ENCODE measurements around the gene IVD. TPM values are rescaled to one million over a fixed set of nuclear protein-coding genes. Genes with fewer than 3 reads are reported as not detected.

The IVD gene
- total RNA-seq, 1 donor from 2014 or later = 44.3 TPM

GRCh38 chr15:40367686-40368611 lies 37.6 kb upstream of the IVD start:
- no peak overlapping the region for H3K27ac Mint-ChIP-seq (ENCODE audit: unreplicated experiment)
- peaks cover 4% of the 10 kb centered on the region for H3K4me1 Mint-ChIP-seq (ENCODE audit: low read depth, unreplicated experiment)
- H3K36me3 Mint-ChIP-seq (ENCODE audit: unreplicated experiment) = peaks cover 4% of the 10 kb centered on the region
- peak; percentile 89 for DNase-seq
- H3K4me3 Mint-ChIP-seq (ENCODE audit: unreplicated experiment) = no peak overlapping the region
- peaks cover 6% of the 10 kb centered on the region for H3K27me3 Mint-ChIP-seq (ENCODE audit: unreplicated experiment)
- peak; percentile 82 for TF ChIP-seq CTCF (IDR thresholded peaks at IDR 0.05; ENCODE audit: partially characterized antibody, unreplicated experiment)
- peaks cover 15% of the 10 kb centered on the region for H3K9me3 Mint-ChIP-seq (ENCODE audit: unreplicated experiment)

- DNase-seq = no peak
- Mint-ChIP-seq H3K4me1 (ENCODE audit: low read depth, unreplicated experiment) (peaks cover 4% of the 10 kb centered on the region), H3K4me3 (ENCODE audit: unreplicated experiment) (peak overlapping the region; percentile 82), H3K36me3 (ENCODE audit: unreplicated experiment) (peaks cover 4% of the 10 kb centered on the region), H3K9me3 (ENCODE audit: unreplicated experiment) (peaks cover 15% of the 10 kb centered on the region), H3K27me3 (ENCODE audit: unreplicated experiment) (peaks cover 6% of the 10 kb centered on the region), H3K27ac (ENCODE audit: unreplicated experiment) (no peak overlapping the region)
- TF ChIP-seq CTCF (IDR thresholded peaks at IDR 0.05; ENCODE audit: partially characterized antibody, unreplicated experiment) = no peak
These were observed 36.7 kb upstream of the IVD start for GRCh38 chr15:40368719-40369473.

- peaks cover 15% of the 10 kb centered on the region for H3K9me3 Mint-ChIP-seq (ENCODE audit: unreplicated experiment)
- H3K36me3 Mint-ChIP-seq (ENCODE audit: unreplicated experiment) = peaks cover 4% of the 10 kb centered on the region
- peaks cover 4% of the 10 kb centered on the region for H3K4me1 Mint-ChIP-seq (ENCODE audit: low read depth, unreplicated experiment)
- peaks cover 6% of the 10 kb centered on the region for H3K27me3 Mint-ChIP-seq (ENCODE audit: unreplicated experiment)
- H3K4me3 Mint-ChIP-seq (ENCODE audit: unreplicated experiment) = peak overlapping the region; percentile 82
- no peak for DNase-seq
- no peak overlapping the region for H3K27ac Mint-ChIP-seq (ENCODE audit: unreplicated experiment)
- TF ChIP-seq CTCF (IDR thresholded peaks at IDR 0.05; ENCODE audit: partially characterized antibody, unreplicated experiment) = no peak
These were observed 36.1 kb upstream of the IVD start for GRCh38 chr15:40369474-40369869.

GRCh38 chr15:40369971-40370370 lies 35.6 kb upstream of the IVD start:
- H3K36me3 Mint-ChIP-seq (ENCODE audit: unreplicated experiment) = peaks cover 4% of the 10 kb centered on the region

More at GRCh38 chr15:40369971-40370370, 35.6 kb upstream of the IVD start:
- H3K9me3 Mint-ChIP-seq (ENCODE audit: unreplicated experiment) = peaks cover 15% of the 10 kb centered on the region
- DNase-seq = no peak
- peaks cover 6% of the 10 kb centered on the region for H3K27me3 Mint-ChIP-seq (ENCODE audit: unreplicated experiment)
- H3K4me1 Mint-ChIP-seq (ENCODE audit: low read depth, unreplicated experiment) = peaks cover 4% of the 10 kb centered on the region
- no peak overlapping the region for H3K27ac Mint-ChIP-seq (ENCODE audit: unreplicated experiment)
- no peak overlapping the region for H3K4me3 Mint-ChIP-seq (ENCODE audit: unreplicated experiment)
- no peak for TF ChIP-seq CTCF (IDR thresholded peaks at IDR 0.05; ENCODE audit: partially characterized antibody, unreplicated experiment)
